Neural cell (in vitro differentiated cells): ENCODE measurements around the gene PCGF3. TPM values are rescaled to one million over a fixed set of nuclear protein-coding genes. Genes with fewer than 3 reads are reported as not detected.

Experiments used
- H2AFZ ChIP-seq: fragments of 200-600, 300-800 bp; sonication (generic), shearing (Covaris generic); 2 replicates; pipeline ENCODE4 v1.6.0; 2014; ENCODE audit warnings: low read depth, mild to moderate bottlenecking, antibody characterized with exemption, low read length, moderate library complexity
- H3F3A ChIP-seq: fragments of 200-600 bp; shearing (Covaris generic); 2 replicates; pipeline ENCODE4 v1.6.1; 2016; ENCODE audit warnings: mild to moderate bottlenecking, moderate library complexity, mixed read lengths, antibody characterized with exemption, low read length; ENCODE audit not compliant: insufficient read depth, poor library complexity, severe bottlenecking
- H3K27ac ChIP-seq: fragments of 200-600, 300-800 bp; sonication (generic), shearing (Covaris generic); 2 replicates; pipeline ENCODE4 v1.5.1; 2014; ENCODE audit warnings: mild to moderate bottlenecking, low read length, moderate library complexity
- H3K27me3 ChIP-seq: fragments of 300-800, 200-600 bp; sonication (generic), shearing (Covaris generic); 2 replicates; pipeline ENCODE4 v1.6.0; 2014; ENCODE audit warnings: mild to moderate bottlenecking, low read depth, low read length, moderate library complexity; ENCODE audit not compliant: insufficient read depth
- H3K36me3 ChIP-seq: fragments of 300-800, 200-600 bp; sonication (generic), shearing (Covaris generic); 2 replicates; pipeline ENCODE4 v1.5.1; 2014; ENCODE audit warnings: mild to moderate bottlenecking, antibody characterized with exemption, low read length, moderate library complexity; ENCODE audit not compliant: insufficient read depth
- H3K4me2 ChIP-seq: fragments of 300-800, 200-600 bp; sonication (generic), shearing (Covaris generic); 2 replicates; pipeline ENCODE4 v1.6.0; 2014; ENCODE audit warnings: mild to moderate bottlenecking, low read length
- H3K4me3 ChIP-seq: fragments of 300-800, 200-600 bp; sonication (generic), shearing (Covaris generic); 2 replicates; pipeline ENCODE4 v1.5.1; 2014; ENCODE audit warnings: mild to moderate bottlenecking, low read length, moderate library complexity
- H3K79me2 ChIP-seq: fragments of 200-600 bp; shearing (Covaris generic); replicated peaks from 2 replicates; pipeline ENCODE4 v1.6.0; 2014; ENCODE audit warnings: mild to moderate bottlenecking, low read length, moderate library complexity; ENCODE audit not compliant: insufficient read depth
- H3K9ac ChIP-seq: fragments of 300-800, 200-600 bp; sonication (generic), shearing (Covaris generic); 2 replicates; pipeline ENCODE4 v1.6.1; 2016; ENCODE audit warnings: mild to moderate bottlenecking, low read length, mixed read lengths
- H3K9me2 ChIP-seq: fragments of 200-600 bp; shearing (Covaris generic); 2 replicates; pipeline ENCODE4 v1.6.1; 2016; ENCODE audit warnings: mild to moderate bottlenecking, low read length, mixed read lengths; ENCODE audit not compliant: insufficient read depth
- H3K9me3 ChIP-seq: fragments of 200-600, 300-800 bp; sonication (generic), shearing (Covaris generic); 2 replicates; pipeline ENCODE4 v1.6.1; 2016; ENCODE audit warnings: mild to moderate bottlenecking, mixed run types, low read length, moderate library complexity, mixed read lengths
- H4K20me1 ChIP-seq: fragments of 200-600 bp; shearing (Covaris generic); 2 replicates; pipeline ENCODE4 v1.6.1; 2016; ENCODE audit warnings: mild to moderate bottlenecking, mixed run types; ENCODE audit not compliant: insufficient read depth
- EP300 ChIP-seq: fragments of 450-650 bp; conservative IDR thresholded peaks from 2 replicates; pipeline ENCODE4 v1.6.1; 2014; ENCODE audit warnings: antibody characterized with exemption, mild to moderate bottlenecking, moderate library complexity; ENCODE audit not compliant: poor library complexity, severe bottlenecking
- EZH2 ChIP-seq: fragments of 200-600, 300-800 bp; shearing (Covaris generic), sonication (generic); IDR thresholded peaks from 2 replicates; pipeline ENCODE4 v1.6.1; 2014; ENCODE audit warnings: antibody characterized with exemption, low read length, borderline replicate concordance, mild to moderate bottlenecking; ENCODE audit not compliant: insufficient read depth, poor library complexity, severe bottlenecking
- MXI1 ChIP-seq: fragments of 450-650 bp; conservative IDR thresholded peaks from 2 replicates; pipeline ENCODE4 v1.6.1; 2014; ENCODE audit warnings: antibody characterized with exemption, mild to moderate bottlenecking; ENCODE audit not compliant: poor library complexity, severe bottlenecking
- POLR2AphosphoS5 ChIP-seq: IDR thresholded peaks from 2 replicates; pipeline ENCODE4 v1.6.1; 2012
- RAD21 ChIP-seq: fragments of 450-650 bp; conservative IDR thresholded peaks from 2 replicates; pipeline ENCODE4 v1.6.1; 2014; ENCODE audit warnings: antibody characterized with exemption, mild to moderate bottlenecking, moderate library complexity
- REST ChIP-seq: IDR thresholded peaks from 2 replicates; pipeline ENCODE4 v1.6.1; 2012; ENCODE audit warnings: borderline replicate concordance
- SMC3 ChIP-seq: fragments of 450-650 bp; conservative IDR thresholded peaks from 2 replicates; pipeline ENCODE4 v1.6.1; 2014; ENCODE audit warnings: antibody characterized with exemption, mild to moderate bottlenecking, moderate library complexity; ENCODE audit not compliant: poor library complexity
- TAF1 ChIP-seq: IDR thresholded peaks from 2 replicates; pipeline ENCODE4 v1.6.1; 2012; ENCODE audit warnings: low read depth
- polyA plus RNA-seq: library from polyadenylated mRNA; depleted of rRNA; stranded (reverse); fragments of >200 nt; gene quantifications from 2 replicates; pipeline ENCODE4 v1.2.3, GENCODE V29; 2014
- TF ChIP-seq, protein P1 (sequence below): fragments of 450-650 bp; IDR thresholded peaks from 2 replicates; pipeline ENCODE4 v1.5.1; 2014; ENCODE audit warnings: antibody characterized with exemption, mild to moderate bottlenecking, moderate library complexity; ENCODE audit not compliant: poor library complexity, severe bottlenecking

The PCGF3 gene
- polyA plus RNA-seq, 1 donor from 2014 or later, result 117 TPM

DNA sequence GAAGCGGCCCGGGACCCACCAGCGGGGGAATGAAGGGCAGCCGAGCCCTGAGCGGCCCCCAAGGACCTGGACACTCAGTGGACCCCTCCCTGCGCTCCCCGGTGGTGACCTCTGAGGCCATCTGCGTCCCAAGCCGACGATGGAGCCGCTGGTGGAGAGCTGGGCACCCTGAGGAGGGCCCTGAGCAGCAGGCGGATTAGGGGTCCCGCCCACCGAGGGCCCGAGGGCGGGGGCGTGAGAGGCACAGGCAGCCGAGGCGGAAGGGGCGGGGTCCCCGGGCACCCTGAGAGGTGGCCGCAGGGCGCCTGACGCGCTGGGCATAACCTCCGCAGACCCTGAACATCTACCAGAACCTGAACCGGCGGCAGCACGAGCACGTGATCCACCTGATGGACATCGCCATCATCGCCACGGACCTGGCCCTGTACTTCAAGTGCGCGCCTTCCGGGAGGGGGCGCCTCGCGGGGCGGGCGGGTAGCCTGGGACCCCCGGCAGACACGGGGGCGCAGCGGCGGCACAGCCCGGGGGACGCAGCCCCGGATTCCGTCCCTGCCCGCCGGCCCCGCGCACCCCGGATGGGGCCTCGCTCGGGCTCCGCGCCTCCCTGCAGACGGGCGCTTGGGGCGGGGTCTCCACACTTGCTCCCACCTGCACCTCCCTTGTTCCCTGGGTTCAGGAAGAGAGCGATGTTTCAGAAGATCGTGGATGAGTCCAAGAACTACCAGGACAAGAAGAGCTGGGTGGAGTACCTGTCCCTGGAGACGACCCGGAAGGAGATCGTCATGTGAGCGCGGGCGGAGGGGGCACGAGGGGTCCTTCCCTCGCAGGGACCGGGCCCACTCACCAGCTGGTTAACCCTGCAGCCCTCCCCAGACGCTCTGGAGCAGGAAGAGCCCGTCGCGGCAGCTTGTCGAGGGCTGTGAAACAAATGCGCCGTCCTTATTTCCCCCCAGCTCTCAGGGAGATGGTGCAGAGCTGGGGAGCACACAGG lies 41.9 kb upstream of the PCGF3 start:
- no peaks in the 10 kb centered on the region for H4K20me1 ChIP-seq
- no peaks in the 10 kb centered on the region for H3K36me3 ChIP-seq
- H3K9me3 ChIP-seq, result no peaks in the 10 kb centered on the region
- no peaks in the 10 kb centered on the region for H3K9me2 ChIP-seq
- no peak overlapping the region for H3K27ac ChIP-seq
- no peaks in the 10 kb centered on the region for H3K27me3 ChIP-seq
- H2AFZ ChIP-seq, result no peak overlapping the region
- H3K9ac ChIP-seq, result no peak overlapping the region
- H3F3A ChIP-seq, result no peaks in the 10 kb centered on the region
- peak overlapping the region; percentile 51 for H3K4me3 ChIP-seq
- no peaks in the 10 kb centered on the region for H3K79me2 ChIP-seq
- TF ChIP-seq EZH2, result no peak
- TF ChIP-seq TAF1, result no peak
- no peak for TF ChIP-seq POLR2AphosphoS5
- TF ChIP-seq SMC3, result no peak
- TF ChIP-seq, protein P1, sequence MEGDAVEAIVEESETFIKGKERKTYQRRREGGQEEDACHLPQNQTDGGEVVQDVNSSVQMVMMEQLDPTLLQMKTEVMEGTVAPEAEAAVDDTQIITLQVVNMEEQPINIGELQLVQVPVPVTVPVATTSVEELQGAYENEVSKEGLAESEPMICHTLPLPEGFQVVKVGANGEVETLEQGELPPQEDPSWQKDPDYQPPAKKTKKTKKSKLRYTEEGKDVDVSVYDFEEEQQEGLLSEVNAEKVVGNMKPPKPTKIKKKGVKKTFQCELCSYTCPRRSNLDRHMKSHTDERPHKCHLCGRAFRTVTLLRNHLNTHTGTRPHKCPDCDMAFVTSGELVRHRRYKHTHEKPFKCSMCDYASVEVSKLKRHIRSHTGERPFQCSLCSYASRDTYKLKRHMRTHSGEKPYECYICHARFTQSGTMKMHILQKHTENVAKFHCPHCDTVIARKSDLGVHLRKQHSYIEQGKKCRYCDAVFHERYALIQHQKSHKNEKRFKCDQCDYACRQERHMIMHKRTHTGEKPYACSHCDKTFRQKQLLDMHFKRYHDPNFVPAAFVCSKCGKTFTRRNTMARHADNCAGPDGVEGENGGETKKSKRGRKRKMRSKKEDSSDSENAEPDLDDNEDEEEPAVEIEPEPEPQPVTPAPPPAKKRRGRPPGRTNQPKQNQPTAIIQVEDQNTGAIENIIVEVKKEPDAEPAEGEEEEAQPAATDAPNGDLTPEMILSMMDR, result peak; percentile 14
- TF ChIP-seq REST, result no peak
- no peak for TF ChIP-seq MXI1
- no peak overlapping the region for H3K4me2 ChIP-seq

DNA sequence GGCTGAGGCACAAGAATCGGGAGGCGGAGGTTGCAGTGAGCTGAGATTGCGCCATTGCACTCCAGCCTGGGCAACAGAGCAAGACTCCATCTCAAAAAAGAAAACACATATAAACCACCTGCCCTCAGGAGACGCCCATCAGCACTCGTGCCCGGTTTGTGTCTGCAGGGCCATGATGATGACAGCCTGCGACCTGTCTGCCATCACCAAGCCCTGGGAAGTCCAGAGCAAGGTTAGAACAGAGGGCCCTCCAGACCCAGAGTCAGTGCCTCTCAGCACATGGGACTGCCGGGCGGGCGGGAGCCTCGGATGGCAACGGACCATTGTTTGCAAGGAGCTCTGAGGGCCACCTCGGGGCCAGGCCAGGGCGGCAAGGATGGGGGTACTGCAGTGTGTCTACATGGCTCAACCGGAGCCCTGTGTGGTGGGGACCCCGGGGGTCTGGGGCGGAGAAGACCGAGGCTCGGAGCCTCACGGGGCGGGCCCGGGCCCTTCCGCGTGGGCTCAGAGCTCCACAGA lies 40.9 kb upstream of the PCGF3 start:
- no peaks in the 10 kb centered on the region for H3K9me2 ChIP-seq
- H3K9ac ChIP-seq, result no peak overlapping the region
- H3K27me3 ChIP-seq, result no peaks in the 10 kb centered on the region
- no peaks in the 10 kb centered on the region for H3K79me2 ChIP-seq
- H3K27ac ChIP-seq, result no peak overlapping the region
- no peaks in the 10 kb centered on the region for H3K36me3 ChIP-seq
- no peak overlapping the region for H3K4me2 ChIP-seq
- H3K4me3 ChIP-seq, result no peak overlapping the region
- no peaks in the 10 kb centered on the region for H3K9me3 ChIP-seq
- no peaks in the 10 kb centered on the region for H4K20me1 ChIP-seq
- no peak overlapping the region for H2AFZ ChIP-seq
- TF ChIP-seq RAD21, result no peak
- no peak for TF ChIP-seq TAF1
- TF ChIP-seq MXI1, result no peak
- TF ChIP-seq, protein P1, result no peak
- no peak for TF ChIP-seq EP300
- no peak for TF ChIP-seq EZH2
- no peak for TF ChIP-seq REST
- no peak for TF ChIP-seq SMC3
- TF ChIP-seq POLR2AphosphoS5, result no peak
- H3F3A ChIP-seq, result no peaks in the 10 kb centered on the region
